SK-N-SH (cell line): ENCODE data around the gene FIGNL1.

ENCODE experiments used
- CTCF ChIP-seq: fragments of 200-600 bp; sonication (generic); IDR thresholded peaks from 2 replicates; pipeline ENCODE4 v1.6.1; 2017; ENCODE audit warnings: antibody characterized with exemption, mild to moderate bottlenecking, moderate library complexity
- GATA2 ChIP-seq: sonication (generic); formaldehyde crosslinking; IDR thresholded peaks from 2 replicates; pipeline ENCODE4 v1.5.0; 2020; ENCODE audit warnings: mild to moderate bottlenecking, missing genetic modification reagents
- JUND ChIP-seq: IDR thresholded peaks from 2 replicates; pipeline ENCODE4 v1.4.0; 2012
- MAX ChIP-seq: IDR thresholded peaks from 2 replicates; pipeline ENCODE4 v1.4.0; 2012; ENCODE audit warnings: low read depth
- MEF2A ChIP-seq: IDR thresholded peaks from 2 replicates; pipeline ENCODE4 v1.4.0; 2012; ENCODE audit warnings: low read depth, borderline replicate concordance

DNA sequence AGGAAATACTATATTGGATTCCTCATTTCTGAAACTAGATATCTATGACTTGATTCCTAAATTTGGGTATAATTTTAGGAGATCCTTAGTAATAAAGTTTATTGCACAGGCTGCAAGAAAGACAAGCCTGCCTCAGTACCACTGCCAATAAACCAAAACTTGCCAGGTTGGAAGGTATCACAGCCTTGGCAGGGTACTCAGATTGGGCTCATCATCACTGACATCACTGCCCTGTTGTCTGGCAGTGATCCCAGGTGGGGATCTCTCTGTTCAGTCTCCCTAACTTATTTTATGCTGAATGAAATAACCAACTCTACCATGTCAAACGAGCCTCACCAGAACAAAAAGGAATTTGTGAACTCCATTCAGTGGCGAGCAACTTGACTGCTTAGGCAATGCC, 18.8 kb downstream of the FIGNL1 start:
- TF ChIP-seq MEF2A, result no peak
- TF ChIP-seq JUND, result no peak
- no peak for TF ChIP-seq GATA2 (CRISPR knock-in tag)
- TF ChIP-seq CTCF, result no peak
- no peak for TF ChIP-seq MAX
